Large intestine (tissue), 3 donors: Measurements from ENCODE around the gene FOXE3. TPM values are rescaled to one million over a fixed set of nuclear protein-coding genes. Genes with fewer than 3 reads are reported as not detected.
A peak's percentile ranks its signal among the peaks of the same experiment; 100 is the strongest.

ENCODE experiments used
- DNase-seq, 2 donors: peaks; one replicate each; pipeline versions ENCODE4 v3.0.0 to v3.0.0-alpha.2; 2013
- H3K27ac ChIP-seq: one replicate; pipeline ENCODE4 v1.5.1; 2013; ENCODE audit warnings: low read length
- H3K27me3 ChIP-seq: 2 replicates; pipeline ENCODE4 v1.6.1; 2013; ENCODE audit warnings: low read length; ENCODE audit not compliant: control insufficient read depth, insufficient read depth
- H3K36me3 ChIP-seq: 2 replicates; pipeline ENCODE4 v1.6.1; 2013; ENCODE audit warnings: low read length; ENCODE audit not compliant: control insufficient read depth, insufficient read depth
- H3K4me1 ChIP-seq: one replicate; pipeline ENCODE4 v1.6.1; 2013; ENCODE audit warnings: low read length; ENCODE audit not compliant: control insufficient read depth, insufficient read depth
- H3K4me3 ChIP-seq: one replicate; pipeline ENCODE4 v1.5.1; 2013; ENCODE audit warnings: low read length
- H3K9me3 ChIP-seq: one replicate; pipeline ENCODE4 v1.6.1; 2013; ENCODE audit warnings: mild to moderate bottlenecking, low read depth, low read length, moderate library complexity; ENCODE audit not compliant: control insufficient read depth
- WGBS: methylation state at CpG from one replicate; pipeline ENCODE4 v1.1.5; 2013; ENCODE audit warnings: low lambda C conversion rate; ENCODE audit not compliant: insufficient coverage; 5-methylcytosine and 5-hydroxymethylcytosine counted together
- polyA plus RNA-seq: library from polyadenylated mRNA; unstranded; fragments of 120-200 nt; gene quantifications from one replicate; pipeline ENCODE4 v1.2.1, GENCODE V29; 2013

FOXE3 gene
- polyA plus RNA-seq, 1 donor = 0.09 TPM

DNA sequence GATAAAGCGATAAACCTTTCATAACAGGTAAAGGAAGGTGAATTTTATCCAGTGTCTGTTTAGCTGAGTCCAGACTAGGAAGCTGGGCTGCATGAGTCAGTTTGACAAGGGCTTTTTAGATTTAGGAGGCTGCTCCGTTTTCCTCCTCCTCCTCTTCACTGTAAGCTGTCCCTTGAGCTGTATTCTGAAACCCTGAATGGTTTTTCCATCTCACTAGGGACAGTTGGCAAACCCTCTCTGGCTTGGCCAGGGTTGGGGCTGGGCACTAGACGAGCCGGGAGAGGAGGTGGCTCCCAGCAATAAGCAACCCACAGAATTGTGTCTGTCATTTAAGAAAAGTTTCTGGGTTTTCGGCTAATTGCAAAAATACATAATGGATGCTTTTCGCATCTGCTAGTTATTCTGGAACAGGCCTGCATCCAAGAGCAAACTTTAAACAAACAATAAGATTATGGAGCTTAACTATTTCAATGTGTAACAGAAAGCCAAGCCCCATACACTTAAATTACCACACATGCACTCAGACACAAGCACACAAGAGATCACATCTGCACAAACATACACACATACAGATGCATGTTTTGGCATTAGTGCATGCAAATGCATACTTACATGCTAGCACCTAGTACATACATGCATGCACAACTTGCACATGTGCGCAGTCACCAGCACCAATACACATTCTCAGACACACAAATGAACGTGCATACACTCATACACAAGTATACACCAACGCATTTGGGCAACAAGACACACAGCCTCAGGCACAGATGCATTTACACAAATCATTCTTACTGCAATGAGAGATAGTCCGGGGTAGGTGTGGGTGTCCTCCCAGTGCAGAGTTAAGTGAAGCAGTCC lies 27.8 kb upstream of the FOXE3 start:
- DNase-seq = no peak
- Histone ChIP-seq H3K27ac (no peak overlapping the region), H3K4me1 (peaks cover 14% of the 10 kb centered on the region), H3K36me3 (no peaks in the 10 kb centered on the region), H3K9me3 (no peaks in the 10 kb centered on the region), H3K4me3 (no peak overlapping the region), H3K27me3 (no peaks in the 10 kb centered on the region)
- 60% methylated on average over 2 of the region's 10 CpGs for WGBS

DNA sequence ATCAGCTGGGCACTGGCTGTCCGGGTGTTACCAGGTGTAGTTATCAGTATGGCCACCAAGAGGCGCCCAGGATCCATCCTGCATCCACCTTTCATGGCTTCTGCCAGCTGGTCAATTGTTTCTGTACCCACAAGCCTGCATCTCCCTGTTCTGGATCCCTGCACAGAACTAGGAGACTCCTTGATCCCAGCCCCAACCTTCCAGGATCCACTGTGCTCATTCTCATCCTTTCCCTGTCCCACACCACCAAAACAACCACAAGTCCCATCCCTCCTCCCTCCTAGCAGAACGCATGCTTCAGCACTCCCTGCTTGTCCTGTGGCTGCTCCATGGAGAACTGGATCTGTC lies 27.2 kb upstream of the FOXE3 start:
- Histone ChIP-seq H3K4me3 (no peak overlapping the region), H3K27ac (no peak overlapping the region), H3K4me1 (peaks cover 14% of the 10 kb centered on the region), H3K27me3 (no peaks in the 10 kb centered on the region), H3K36me3 (no peaks in the 10 kb centered on the region), H3K9me3 (no peaks in the 10 kb centered on the region)
- DNase-seq = peak; percentile 33 to 51
- WGBS = no CpG with 5 or more reads among the region's 3 CpGs

DNA sequence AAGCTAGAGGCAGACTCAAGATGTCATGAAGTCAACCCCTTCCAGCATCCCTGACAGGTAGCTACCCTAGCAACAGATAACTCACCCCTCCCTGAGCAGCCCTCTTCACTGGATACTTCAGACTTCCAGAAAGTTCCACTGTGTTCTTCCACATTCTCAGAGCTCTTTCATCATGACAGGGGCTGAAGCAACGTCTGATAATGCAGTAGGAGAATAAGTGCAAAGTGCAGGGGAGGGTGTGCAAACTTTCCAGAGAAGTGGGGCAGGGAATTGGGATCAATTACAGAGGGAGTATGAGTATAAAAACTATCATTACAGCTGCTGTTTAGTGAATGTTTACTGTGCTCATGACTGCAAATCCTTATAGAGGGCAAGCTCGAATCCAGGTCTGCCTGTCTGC lies 26.4 kb upstream of the FOXE3 start:
- Histone ChIP-seq H3K36me3 (no peaks in the 10 kb centered on the region), H3K27me3 (no peaks in the 10 kb centered on the region), H3K9me3 (no peaks in the 10 kb centered on the region), H3K4me1 (peaks cover 14% of the 10 kb centered on the region), H3K27ac (no peak overlapping the region), H3K4me3 (no peak overlapping the region)
- WGBS = no CpG with 5 or more reads among the region's 2 CpGs
- DNase-seq = peak; percentile 18 to 56

DNA sequence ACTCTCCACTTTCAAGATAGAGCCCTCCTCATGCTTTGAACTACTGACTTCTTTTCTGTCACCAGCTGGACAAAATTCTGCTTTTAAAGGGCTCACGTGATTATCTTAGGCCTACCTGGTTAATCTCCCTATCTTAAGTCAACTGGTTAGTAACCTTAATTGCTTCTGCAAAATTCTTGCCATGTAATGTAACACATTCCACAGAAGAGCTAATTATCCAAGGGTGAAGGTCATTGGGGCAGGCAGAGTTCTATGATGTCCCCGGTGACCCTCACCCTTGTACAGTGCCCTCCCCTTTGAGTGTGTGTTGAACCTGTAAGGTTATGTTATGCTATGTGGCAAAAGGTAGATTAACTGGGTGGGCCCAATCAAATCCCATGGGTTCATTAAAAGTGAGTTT lies 25.2 kb upstream of the FOXE3 start:
- Histone ChIP-seq H3K4me1 (peaks cover 14% of the 10 kb centered on the region), H3K27ac (peak overlapping the region; percentile 67), H3K36me3 (no peaks in the 10 kb centered on the region), H3K4me3 (no peak overlapping the region), H3K9me3 (no peaks in the 10 kb centered on the region), H3K27me3 (no peaks in the 10 kb centered on the region)
- DNase-seq = peak; percentile 48 to 60
- 20% methylated on average over 1 of the region's 2 CpGs for WGBS

DNA sequence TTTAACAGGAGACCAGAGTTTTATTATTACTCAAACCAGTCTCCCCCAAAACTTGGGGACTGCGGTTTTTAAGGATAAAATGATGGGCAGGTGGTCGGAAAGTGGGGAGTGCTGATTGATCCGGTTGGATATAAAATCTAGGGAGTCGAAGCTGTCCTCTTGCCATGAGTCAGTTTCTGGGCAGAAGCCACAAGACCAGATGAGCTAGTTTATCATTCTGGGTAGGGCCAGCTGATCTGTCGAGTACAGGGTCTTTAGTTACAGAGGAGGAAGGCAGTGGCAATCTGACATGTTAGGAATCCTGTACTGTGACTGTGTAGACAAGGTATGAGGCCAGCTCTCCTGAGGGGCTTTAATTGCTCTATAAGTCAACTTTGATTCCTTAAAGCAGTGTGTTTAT lies 22.9 kb upstream of the FOXE3 start:
- Histone ChIP-seq H3K4me3 (no peak overlapping the region), H3K4me1 (peaks cover 9% of the 10 kb centered on the region), H3K27ac (no peak overlapping the region), H3K36me3 (no peaks in the 10 kb centered on the region), H3K9me3 (no peaks in the 10 kb centered on the region), H3K27me3 (no peaks in the 10 kb centered on the region)
- WGBS = no CpG with 5 or more reads among the region's 5 CpGs
- DNase-seq = no peak

DNA sequence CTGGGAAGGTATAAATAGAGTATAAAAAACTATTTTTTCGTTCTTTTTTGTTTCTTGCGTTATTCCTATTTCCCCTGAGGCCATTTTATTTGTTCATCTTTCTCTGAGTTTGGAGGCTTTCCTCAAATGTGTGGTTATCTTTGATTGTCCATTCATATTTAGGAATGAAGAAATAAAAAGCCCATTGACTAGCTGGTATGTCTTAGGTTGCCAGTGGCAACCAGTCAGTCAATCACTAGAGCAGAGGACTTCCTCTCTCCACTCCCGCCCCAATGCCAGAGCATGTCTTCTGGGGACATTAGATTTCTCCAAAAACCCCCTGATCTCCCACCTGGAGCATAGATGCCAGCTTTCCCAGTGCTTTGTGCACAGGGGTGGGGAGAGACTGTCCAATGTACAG lies 20.7 kb upstream of the FOXE3 start:
- WGBS = 100% methylated on average over 2 of the region's 3 CpGs
- Histone ChIP-seq H3K36me3 (no peaks in the 10 kb centered on the region), H3K27ac (no peak overlapping the region), H3K4me1 (no peaks in the 10 kb centered on the region), H3K27me3 (no peaks in the 10 kb centered on the region), H3K4me3 (no peak overlapping the region), H3K9me3 (no peaks in the 10 kb centered on the region)
- DNase-seq = no peak

DNA sequence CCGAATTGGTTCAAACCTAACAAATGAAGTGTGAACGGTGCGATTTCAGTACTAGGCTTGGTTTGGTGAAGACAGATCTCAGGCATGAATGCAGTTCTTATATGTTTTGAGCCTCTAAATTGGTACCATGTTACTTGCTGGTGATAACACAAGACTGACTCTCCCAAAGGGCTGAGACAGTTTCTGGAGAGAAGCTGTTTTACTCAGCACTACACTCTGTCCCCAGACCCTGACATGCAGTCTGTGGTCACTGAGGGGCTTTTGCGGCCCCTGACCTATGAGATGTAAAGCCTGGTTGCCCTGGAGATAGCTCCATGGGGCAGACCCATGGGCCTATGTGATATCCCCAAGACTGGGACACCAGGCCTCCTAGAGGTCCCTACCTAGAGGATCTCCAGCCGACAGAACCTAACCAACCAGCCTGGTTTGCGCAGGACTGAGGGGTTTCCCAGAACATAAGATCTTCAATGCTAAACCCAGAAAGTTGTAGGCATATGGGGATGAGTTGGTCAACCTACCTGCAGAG lies 19.4 kb upstream of the FOXE3 start:
- WGBS = no CpG with 5 or more reads among the region's 6 CpGs
- Histone ChIP-seq H3K4me1 (peaks cover 6% of the 10 kb centered on the region), H3K27ac (no peak overlapping the region), H3K4me3 (no peak overlapping the region), H3K36me3 (no peaks in the 10 kb centered on the region), H3K27me3 (no peaks in the 10 kb centered on the region), H3K9me3 (no peaks in the 10 kb centered on the region)
- no peak for DNase-seq

DNA sequence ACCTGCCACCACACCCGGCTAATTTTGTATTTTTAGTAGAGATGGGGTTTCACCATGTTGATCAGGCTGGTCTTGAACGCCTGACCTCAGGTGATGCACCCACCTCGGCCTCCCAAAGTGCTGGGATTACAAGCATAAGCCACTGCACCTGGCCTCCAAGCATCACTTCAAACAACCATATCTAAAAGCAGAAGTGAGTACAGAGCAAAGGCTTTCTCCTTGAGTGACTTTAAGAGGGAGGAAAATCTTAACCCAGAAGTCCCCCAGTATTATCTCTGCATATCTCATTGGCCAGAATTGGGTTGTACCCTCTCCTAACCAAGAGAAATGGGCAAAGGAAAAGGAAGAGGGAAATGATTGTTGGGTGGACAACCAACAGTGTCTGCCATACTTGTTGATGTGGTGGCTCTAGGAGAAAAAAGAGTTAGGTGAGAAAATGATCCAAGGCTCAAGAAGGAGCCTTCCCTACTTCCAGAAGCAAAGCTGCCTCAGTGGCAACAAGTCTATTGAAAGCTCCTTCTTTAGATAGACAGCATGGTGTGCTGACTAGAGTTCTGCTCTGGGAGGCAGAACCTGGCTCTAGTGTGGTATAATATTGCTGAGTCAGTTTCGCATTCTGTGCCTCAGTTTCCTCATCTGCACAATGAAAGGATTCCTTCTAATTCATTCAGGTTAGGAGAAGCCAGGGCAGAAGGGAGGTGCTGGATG lies 16.8 kb upstream of the FOXE3 start:
- H3K27me3 ChIP-seq = no peaks in the 10 kb centered on the region
- H3K9me3 ChIP-seq = no peaks in the 10 kb centered on the region
- H3K36me3 ChIP-seq = no peaks in the 10 kb centered on the region
- no peak overlapping the region for H3K4me3 ChIP-seq
- H3K27ac ChIP-seq = no peak overlapping the region
- no peak for DNase-seq
- H3K4me1 ChIP-seq = peaks cover 21% of the 10 kb centered on the region
- no CpG with 5 or more reads among the region's 4 CpGs for WGBS

DNA sequence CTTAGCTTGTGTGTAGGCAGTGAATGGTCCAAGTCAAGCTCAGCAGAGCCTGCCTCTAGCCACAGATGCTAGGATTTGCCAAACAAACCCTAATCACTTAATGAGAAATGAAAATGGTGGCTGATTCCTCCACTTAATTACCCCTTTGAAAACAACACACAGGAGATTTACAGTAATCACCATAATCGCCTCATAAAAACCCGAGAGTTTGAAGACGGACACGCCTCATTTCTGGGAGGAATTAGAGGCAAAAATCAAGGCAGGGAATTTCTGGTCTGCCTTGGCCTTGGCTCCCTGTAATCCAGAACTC lies 16.3 kb upstream of the FOXE3 start:
- Histone ChIP-seq H3K36me3 (no peaks in the 10 kb centered on the region), H3K4me3 (no peak overlapping the region), H3K27me3 (no peaks in the 10 kb centered on the region), H3K27ac (no peak overlapping the region), H3K4me1 (peaks cover 21% of the 10 kb centered on the region), H3K9me3 (no peaks in the 10 kb centered on the region)
- 60% methylated on average over 2 of the region's 4 CpGs for WGBS
- DNase-seq = no peak

DNA sequence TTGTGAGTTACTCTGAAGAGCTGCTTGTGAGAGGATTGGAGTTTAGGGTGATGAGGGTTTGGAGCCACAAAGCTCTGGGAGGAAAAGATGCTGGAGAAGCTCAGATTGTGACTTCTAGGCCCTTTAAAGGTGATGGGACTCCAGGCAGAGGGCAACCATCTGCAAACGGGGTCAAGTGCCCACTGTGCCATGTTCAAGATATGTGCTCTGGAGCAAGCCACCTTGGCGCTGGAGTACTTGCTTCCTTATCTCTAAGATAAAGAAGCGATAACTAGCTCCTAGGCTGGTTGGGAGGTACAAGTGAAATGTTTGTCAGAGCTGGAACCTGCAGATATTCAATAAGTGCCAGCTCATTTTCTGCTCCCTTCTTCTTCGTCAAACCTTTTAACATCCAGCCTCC lies 14.3 kb upstream of the FOXE3 start:
- H3K36me3 ChIP-seq = no peaks in the 10 kb centered on the region
- H3K27ac ChIP-seq = no peak overlapping the region
- no peak for DNase-seq
- WGBS = 60% methylated on average over 2 of the region's 4 CpGs
- no peaks in the 10 kb centered on the region for H3K27me3 ChIP-seq
- no peaks in the 10 kb centered on the region for H3K9me3 ChIP-seq
- no peak overlapping the region for H3K4me3 ChIP-seq
- H3K4me1 ChIP-seq = peaks cover 21% of the 10 kb centered on the region
